Astrocyte (in vitro differentiated cells and primary cell): Measurements from ENCODE around the gene YIPF3. TPM values are rescaled to one million over a fixed set of nuclear protein-coding genes. Genes with fewer than 3 reads are reported as not detected.

ENCODE experiments used
- DNase-seq: peaks from one replicate; pipeline ENCODE4 v3.0.0-alpha.2; 2010; ENCODE audit warnings: low read depth
- FAIRE-seq: peaks from 2 replicates; lab custom pipeline; 2011; peaks lifted over from hg19 to GRCh38; lab: Jason Lieb, UNC
- H2AFZ ChIP-seq: 2 replicates; pipeline ENCODE4 v1.6.0; 2012; ENCODE audit warnings: low read depth, low read length, inconsistent platforms
- H3K27ac ChIP-seq: 2 replicates; pipeline ENCODE4 v1.5.1; 2011; ENCODE audit warnings: low read depth, low read length, inconsistent platforms
- H3K27me3 ChIP-seq: 2 replicates; pipeline ENCODE4 v1.6.0; 2011; ENCODE audit warnings: low read length, inconsistent platforms; ENCODE audit not compliant: insufficient read depth
- H3K36me3 ChIP-seq: 2 replicates; pipeline ENCODE4 v1.5.1; 2011; ENCODE audit warnings: low read length, inconsistent platforms; ENCODE audit not compliant: insufficient read depth
- H3K4me1 ChIP-seq: 2 replicates; pipeline ENCODE4 v1.5.1; 2011; ENCODE audit warnings: low read length, inconsistent platforms; ENCODE audit not compliant: insufficient read depth
- H3K4me2 ChIP-seq: 2 replicates; pipeline ENCODE4 v1.6.0; 2012; ENCODE audit warnings: low read length, inconsistent platforms
- H3K4me3 ChIP-seq: 2 replicates; pipeline ENCODE4 v1.5.1; 2011; ENCODE audit warnings: low read depth, mild to moderate bottlenecking, low read length, inconsistent platforms; ENCODE audit not compliant: insufficient read depth
- H3K79me2 ChIP-seq: 2 replicates; pipeline ENCODE4 v1.6.0; 2012; ENCODE audit warnings: mild to moderate bottlenecking, low read length, inconsistent platforms; ENCODE audit not compliant: insufficient read depth
- H3K9ac ChIP-seq: 2 replicates; pipeline ENCODE4 v1.6.0; 2012; ENCODE audit warnings: mild to moderate bottlenecking, low read length, inconsistent platforms
- H3K9me3 ChIP-seq: 2 replicates; pipeline ENCODE4 v1.5.1; 2012; ENCODE audit warnings: low read depth, mild to moderate bottlenecking, low read length, inconsistent platforms; ENCODE audit not compliant: insufficient read depth
- H4K20me1 ChIP-seq: 2 replicates; pipeline ENCODE4 v1.6.0; 2012; ENCODE audit warnings: low read length, inconsistent platforms; ENCODE audit not compliant: insufficient read depth
- H3K27ac Mint-ChIP-seq: one replicate; pipeline ENCODE4 v1.8.0; 2021; ENCODE audit warnings: mild to moderate bottlenecking, mixed read lengths; ENCODE audit not compliant: unreplicated experiment
- H3K27me3 Mint-ChIP-seq: one replicate; pipeline ENCODE4 v1.8.0; 2021; ENCODE audit warnings: low read depth, mixed read lengths; ENCODE audit not compliant: unreplicated experiment
- H3K36me3 Mint-ChIP-seq: one replicate; pipeline ENCODE4 v1.8.0; 2021; ENCODE audit warnings: low read depth, mixed read lengths; ENCODE audit not compliant: unreplicated experiment
- H3K4me1 Mint-ChIP-seq: one replicate; pipeline ENCODE4 v1.8.0; 2021; ENCODE audit warnings: low read depth, mixed read lengths; ENCODE audit not compliant: unreplicated experiment
- H3K4me3 Mint-ChIP-seq: one replicate; pipeline ENCODE4 v1.8.0; 2021; ENCODE audit warnings: mild to moderate bottlenecking, moderate library complexity, mixed read lengths; ENCODE audit not compliant: unreplicated experiment
- H3K9me3 Mint-ChIP-seq: one replicate; pipeline ENCODE4 v1.8.0; 2021; ENCODE audit warnings: mild to moderate bottlenecking, mixed read lengths; ENCODE audit not compliant: unreplicated experiment
- CTCF ChIP-seq: IDR thresholded peaks from 2 replicates; pipeline ENCODE4 v1.5.1; 2011; ENCODE audit warnings: low read depth, mild to moderate bottlenecking, inconsistent platforms, low read length, moderate library complexity; ENCODE audit not compliant: insufficient read depth
- EZH2 ChIP-seq: IDR thresholded peaks from 2 replicates; pipeline ENCODE4 v1.6.1; 2012; ENCODE audit warnings: mild to moderate bottlenecking, low read length, inconsistent platforms; ENCODE audit not compliant: insufficient read depth
- total RNA-seq: library from RNA; stranded (reverse); gene quantifications from 2 replicates; pipeline ENCODE4 v1.2.1, GENCODE V29; 2021

The YIPF3 gene
- total RNA-seq, 1 donor from 2014 or later: 132 TPM

- H3K79me2 ChIP-seq: peaks cover 41% of the 10 kb centered on the region
- H3K4me3 ChIP-seq: no peak overlapping the region
Observed at GRCh38 chr6:43491750-43492661, 24.7 kb downstream of the YIPF3 start.

GRCh38 chr6:43490523-43490939 is 26.2 kb downstream of the YIPF3 start:
- no peak overlapping the region for H3K9ac ChIP-seq

More at GRCh38 chr6:43491750-43492661, 24.7 kb downstream of the YIPF3 start:
- H3K9me3 ChIP-seq: no peaks in the 10 kb centered on the region
- H3K4me3 Mint-ChIP-seq: no peak overlapping the region
- H3K27me3 Mint-ChIP-seq: no peaks in the 10 kb centered on the region
- no peaks in the 10 kb centered on the region for H3K9me3 Mint-ChIP-seq
- no peak overlapping the region for H2AFZ ChIP-seq
- no peaks in the 10 kb centered on the region for H3K27me3 ChIP-seq
- no peak for TF ChIP-seq CTCF
- TF ChIP-seq EZH2: no peak
- H3K27ac Mint-ChIP-seq: no peak overlapping the region
- H3K36me3 Mint-ChIP-seq: peaks cover 2% of the 10 kb centered on the region
- DNase-seq (peak; percentile 68), FAIRE-seq (no peak)
- H3K4me1 ChIP-seq: peaks cover 41% of the 10 kb centered on the region
- H3K36me3 ChIP-seq: no peaks in the 10 kb centered on the region
- no peak overlapping the region for H3K27ac ChIP-seq
- H3K4me1 Mint-ChIP-seq: peaks cover 24% of the 10 kb centered on the region
- no peak overlapping the region for H3K9ac ChIP-seq
- peak overlapping the region; percentile 79 for H3K4me2 ChIP-seq
- H4K20me1 ChIP-seq: peaks cover 59% of the 10 kb centered on the region

More at GRCh38 chr6:43490523-43490939, 26.2 kb downstream of the YIPF3 start:
- Mint-ChIP-seq H3K27ac (no peak overlapping the region), H3K27me3 (no peaks in the 10 kb centered on the region), H3K4me3 (no peak overlapping the region), H3K9me3 (no peaks in the 10 kb centered on the region), H3K36me3 (peaks cover 5% of the 10 kb centered on the region), H3K4me1 (peaks cover 16% of the 10 kb centered on the region)
- DNase-seq (no peak), FAIRE-seq (no peak)
- Histone ChIP-seq H2AFZ (no peak overlapping the region), H3K27ac (no peak overlapping the region), H3K79me2 (peaks cover 47% of the 10 kb centered on the region), H3K27me3 (no peaks in the 10 kb centered on the region), H3K4me3 (no peak overlapping the region), H3K4me2 (no peak overlapping the region), H3K9me3 (no peaks in the 10 kb centered on the region), H3K36me3 (no peaks in the 10 kb centered on the region), H4K20me1 (peaks cover 57% of the 10 kb centered on the region), H3K4me1 (peaks cover 26% of the 10 kb centered on the region)
- no peak for TF ChIP-seq EZH2
- TF ChIP-seq CTCF: no peak
